ENCODE results near the gene RASGRP2.

The RASGRP2 gene

DNA sequence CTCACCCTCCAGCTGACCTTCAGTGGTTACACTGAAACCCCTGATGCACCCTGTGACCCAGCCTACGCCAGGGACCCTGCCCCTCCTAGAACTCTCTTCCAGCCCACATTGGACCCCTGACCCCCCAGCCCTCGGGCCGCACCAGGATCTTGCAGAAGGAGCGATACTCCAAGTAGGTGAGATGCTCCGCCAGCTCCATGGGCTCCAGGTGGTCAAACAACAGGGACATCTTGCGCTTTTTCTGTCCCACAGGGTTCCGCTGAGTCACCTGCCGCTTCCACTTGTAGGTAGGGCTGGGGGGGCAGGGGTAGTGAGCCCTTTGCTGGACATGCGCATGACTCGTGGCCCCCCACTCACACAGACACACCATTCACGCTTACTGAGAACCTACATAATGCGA is 4.1 kb downstream of the RASGRP2 start:
- FAIRE-seq = no peak

DNA sequence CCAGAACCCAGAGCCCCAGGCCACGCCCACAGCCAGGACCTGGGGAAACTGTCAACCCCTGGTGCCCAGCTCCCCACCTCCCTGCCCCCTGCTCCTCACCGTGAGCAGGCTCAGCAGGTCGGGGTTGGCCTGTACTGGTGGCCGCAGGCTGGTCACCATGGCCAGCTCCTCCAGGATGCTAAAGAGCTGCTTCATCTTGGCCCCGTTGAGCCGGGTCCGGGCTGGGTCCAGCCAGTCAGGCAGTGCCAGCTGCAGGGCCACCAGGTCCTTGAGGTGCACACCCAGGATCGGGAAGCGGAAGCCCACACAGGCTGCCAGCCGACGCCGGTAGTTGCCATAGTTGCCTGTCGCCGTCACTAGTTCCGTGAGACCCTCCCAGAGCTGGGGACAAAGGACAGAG is 7.3 kb downstream of the RASGRP2 start:
- no peak for FAIRE-seq

DNA sequence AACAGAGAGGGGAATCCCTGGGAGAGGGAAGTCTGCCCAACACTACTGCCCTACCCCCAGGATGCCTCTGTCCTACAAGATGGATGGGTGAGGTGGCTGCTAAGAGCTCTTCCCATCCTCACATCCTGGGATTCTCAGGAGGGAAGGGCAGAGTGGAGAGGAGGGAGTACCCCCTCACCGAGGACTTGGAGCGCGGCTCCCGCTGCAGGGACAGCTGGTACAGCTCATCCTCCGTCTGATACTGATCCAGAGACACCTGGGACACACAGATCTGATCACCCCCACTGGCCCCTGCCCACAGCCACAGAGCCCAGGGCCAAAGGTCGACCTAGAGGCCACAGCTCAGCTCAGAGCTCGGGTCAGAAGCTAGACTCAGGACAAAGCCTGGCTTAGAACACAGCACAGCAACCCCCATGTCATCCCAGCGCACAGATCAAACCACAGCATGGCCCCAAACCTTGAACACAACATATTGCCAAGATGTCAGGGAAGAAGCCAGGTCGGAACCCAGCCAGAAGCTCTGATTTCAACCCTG is 8.2 kb downstream of the RASGRP2 start:
- no peak for FAIRE-seq

DNA sequence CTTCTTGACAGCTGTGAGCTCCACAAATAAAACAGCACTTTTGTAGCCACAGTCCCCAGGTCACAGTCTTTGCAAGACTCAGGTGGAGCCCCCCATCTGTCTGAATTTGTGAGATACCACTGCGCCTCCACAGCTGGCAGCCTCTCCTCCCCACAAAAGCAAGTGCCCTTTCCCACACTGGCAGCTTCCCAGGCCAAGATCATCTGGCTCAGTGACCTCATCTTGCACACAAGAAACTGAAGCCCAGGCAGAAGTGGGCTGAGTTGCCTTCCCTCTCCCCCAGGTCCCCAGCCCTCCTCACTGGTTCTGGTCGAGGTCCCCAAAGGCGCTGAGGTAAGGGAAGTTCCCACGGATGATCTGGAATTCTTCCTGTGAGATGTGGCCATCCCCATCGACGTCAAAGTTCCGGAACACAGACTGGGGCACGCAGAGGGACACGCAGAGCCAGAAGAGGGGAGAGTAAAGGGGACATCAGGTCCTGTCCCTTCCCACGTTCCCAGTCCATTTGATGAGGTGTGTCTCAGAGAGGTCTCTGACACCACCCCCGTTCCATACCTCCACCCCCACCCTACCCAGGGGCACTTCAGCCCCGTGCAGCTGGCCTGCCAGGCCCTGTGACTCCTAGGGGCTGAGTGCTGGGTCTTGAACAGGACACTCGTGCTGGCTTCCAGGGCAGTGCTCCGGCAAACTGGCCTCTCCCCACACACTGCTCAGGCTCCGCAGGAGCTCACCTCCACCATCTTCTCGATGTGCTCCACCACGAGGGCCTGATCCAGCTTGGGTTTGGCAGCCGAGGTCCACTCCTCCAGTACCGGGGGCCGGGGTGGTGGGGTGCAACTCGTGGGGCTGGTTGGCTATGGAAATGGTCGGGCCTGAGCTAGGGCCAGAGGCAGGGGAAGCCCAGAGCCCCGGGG is 8.9 kb downstream of the RASGRP2 start:
- no peak for FAIRE-seq

DNA sequence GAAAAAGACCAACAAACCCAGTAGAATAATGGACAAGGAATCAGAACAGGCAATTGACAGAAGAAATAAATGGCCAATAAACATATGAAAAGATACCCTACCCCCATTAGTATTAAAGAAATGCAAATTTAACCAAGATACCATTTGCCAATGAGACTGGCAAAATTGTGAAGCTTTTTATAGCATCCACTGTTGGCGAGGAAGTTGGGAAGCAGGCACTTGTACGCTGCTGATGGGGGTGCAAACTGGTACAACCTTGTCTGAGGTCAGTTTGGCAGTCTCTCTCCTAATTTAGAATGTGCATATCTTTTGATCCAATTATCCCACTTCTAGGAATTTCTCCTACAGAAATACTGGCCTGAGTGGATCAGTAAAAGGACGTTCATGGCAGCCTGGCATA is 12.3 kb downstream of the RASGRP2 start:
- FAIRE-seq = no peak

DNA sequence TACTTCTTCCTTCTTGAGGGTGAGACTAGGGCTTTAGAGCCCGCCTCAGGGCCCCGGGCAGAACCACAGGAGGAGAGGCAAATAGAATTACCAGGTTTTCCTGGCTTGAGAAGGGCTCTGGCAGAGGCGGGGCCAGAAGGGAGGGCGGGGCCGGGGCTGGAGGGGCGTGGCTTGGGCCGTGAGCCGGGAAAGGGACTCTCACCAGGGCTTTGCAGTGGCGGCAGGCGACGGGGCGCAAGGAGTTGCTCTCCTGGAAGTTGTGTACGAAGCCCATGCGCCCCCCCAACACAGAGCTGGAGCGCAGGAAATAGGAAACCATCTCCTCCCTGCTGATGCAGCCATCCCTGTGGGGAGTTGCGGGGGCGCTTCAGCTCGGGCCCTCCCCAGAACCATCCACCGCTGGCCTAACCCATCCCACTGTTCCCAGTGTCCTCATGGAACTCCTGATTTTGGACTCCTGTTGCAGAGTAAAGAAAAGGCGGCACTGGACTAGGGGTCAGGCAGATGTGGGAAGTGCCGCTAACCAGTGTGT is 14.0 kb downstream of the RASGRP2 start:
- FAIRE-seq = no peak

DNA sequence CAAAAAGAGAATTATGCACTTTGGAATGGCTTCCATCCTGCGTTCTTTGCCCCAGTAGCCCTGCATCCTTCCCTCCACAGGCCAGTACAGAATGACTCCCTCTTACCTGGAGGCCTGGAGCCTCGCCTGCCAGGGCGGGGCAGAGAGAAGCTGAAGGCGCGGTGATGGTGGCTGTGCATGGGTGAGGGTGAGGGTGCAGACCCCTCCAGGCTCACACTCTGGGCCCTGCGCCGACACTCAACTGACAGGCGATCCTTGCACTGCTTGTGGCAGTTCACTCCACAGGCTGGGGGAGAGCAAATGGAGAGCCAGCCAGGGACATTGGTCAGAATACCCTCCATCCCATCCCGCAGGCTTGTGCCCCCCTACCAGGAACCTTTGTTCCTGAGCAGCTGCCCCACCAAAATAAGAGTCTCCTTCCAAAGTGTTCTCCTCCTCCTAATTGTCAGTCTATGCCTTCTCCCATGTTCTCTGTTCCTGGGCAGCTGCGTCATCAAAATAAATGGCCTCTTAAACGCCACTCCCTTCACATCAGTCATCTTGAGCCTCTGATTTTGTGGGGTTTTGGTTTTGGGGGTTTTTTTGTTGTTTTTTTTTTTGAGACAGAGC is 15.1 kb downstream of the RASGRP2 start:
- no peak for FAIRE-seq

DNA sequence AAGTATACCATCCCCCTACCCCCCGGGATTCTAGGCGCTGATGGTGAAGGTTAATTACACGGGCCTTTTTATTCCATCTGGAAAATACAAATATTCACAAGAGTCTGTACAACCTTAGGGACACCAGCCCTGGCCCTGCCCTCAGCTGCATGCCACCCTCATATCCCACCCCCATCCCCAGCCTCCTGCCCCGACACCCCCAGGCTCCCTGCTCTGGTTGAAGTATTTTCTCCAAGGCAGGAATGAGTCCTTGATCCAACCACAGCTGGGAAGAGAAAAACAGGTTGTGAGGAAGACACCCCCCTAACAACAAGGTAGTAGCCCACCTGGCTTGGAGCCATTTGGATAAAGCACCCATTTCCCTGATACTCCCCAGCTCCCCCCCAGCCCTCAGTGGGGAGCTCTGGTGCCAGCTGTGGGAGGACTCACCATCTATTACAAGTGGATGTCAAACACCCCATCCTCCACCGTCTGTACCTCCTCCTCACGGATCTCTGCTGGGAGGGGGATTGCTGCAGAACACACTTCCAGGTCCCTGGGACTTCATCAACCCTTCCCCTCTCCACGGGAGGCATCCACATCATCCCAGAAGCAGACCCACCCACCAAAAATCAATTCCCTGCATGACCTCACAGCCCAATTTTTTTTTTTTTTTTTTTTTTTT is 16.9 kb downstream of the RASGRP2 start:
- no peak for FAIRE-seq

DNA sequence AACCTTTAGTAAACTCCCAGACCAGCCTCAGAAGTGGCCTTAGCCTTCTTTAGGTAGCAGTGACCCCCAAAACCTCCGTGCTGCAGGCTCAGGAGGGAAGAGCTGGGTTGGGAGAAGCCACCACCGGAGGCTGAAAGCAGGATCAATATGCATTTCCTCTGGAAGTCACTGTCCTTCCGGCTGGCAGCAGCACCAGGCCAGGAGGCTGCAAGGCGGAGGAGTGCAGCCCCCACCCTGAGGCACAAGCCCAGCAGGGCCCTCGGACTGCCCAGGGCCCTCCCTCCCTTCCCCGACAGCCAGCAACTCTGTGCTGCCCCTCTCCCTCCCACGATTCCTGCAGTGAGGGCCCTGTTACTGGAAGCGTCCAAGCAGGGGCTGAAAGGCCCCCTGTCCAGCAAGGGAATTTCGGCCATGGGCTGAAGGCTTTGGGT is 17.7 kb downstream of the RASGRP2 start:
- FAIRE-seq = no peak

DNA sequence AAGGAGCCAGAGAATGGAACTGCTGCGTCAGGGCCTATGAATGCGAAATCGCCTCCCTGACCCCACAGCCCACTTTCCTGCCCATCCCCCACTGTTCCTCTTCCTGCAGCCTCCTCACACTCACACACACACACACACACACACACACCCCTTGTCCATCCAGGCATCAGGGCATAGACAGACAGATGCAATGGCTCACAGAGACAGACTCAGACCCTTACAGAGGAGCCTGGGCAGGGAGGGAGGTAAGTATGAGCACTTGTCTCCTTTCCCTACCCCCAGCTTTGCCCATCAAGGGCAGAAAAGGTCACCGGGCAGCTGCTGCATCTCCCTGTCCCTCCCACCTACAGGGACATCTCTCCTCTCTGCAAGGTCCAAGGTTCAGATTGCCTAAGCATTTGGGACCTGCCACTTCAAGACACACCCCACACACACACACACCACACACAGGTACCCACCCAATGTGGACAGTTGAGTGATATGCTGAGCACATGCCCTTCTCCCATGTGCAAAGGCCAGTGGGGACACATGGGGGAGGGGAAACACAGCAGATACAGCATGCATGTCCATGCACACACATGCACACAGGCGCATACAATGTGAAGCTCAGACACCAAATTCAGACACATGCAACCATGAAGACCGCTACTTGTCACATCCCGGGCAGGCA is 18.9 kb downstream of the RASGRP2 start:
- no peak for FAIRE-seq

DNA sequence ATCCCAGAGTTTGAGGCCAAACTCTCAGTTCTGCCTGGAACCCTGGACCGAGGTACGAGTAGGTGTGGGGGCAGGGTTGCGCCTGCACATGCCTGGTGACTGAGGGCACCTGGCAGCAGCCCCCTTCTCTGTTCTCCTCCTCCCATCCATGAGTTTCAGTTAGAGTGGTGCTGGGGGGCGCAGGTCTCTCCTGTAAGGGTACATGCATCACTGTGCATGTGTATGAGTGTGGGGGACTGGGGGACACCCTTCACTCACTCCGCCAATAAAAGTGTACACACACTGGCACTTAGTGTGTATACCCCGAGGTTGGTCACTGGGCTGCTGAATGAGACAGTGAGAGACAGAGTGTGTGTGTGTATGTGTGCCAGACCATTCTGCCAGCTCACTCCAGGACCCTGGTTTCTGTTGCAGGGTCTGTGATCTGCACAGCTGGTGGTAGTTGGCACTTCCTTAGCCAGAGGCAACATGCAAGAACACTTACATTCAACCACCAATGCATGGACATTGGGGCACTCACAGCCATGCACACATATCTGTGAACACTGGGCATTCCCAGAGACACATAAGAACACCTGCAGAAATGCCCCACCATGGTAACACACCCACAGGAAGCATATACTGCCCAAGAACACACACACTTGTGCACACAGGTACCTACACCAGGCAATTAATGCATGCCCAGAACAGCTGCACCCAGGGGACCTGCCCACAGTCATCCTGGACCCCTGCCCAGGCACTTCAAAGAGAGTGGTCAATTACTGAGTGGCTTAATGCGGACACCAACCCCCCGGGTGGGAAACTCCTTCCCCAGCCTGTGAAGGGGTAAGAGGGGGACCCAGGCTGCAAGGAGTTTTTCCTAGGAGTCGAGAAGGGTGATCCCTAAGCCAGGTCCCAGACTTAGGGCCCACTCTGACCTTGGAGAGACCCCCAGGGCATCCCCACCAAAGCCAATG is 19.8 kb downstream of the RASGRP2 start:
- FAIRE-seq = no peak

DNA sequence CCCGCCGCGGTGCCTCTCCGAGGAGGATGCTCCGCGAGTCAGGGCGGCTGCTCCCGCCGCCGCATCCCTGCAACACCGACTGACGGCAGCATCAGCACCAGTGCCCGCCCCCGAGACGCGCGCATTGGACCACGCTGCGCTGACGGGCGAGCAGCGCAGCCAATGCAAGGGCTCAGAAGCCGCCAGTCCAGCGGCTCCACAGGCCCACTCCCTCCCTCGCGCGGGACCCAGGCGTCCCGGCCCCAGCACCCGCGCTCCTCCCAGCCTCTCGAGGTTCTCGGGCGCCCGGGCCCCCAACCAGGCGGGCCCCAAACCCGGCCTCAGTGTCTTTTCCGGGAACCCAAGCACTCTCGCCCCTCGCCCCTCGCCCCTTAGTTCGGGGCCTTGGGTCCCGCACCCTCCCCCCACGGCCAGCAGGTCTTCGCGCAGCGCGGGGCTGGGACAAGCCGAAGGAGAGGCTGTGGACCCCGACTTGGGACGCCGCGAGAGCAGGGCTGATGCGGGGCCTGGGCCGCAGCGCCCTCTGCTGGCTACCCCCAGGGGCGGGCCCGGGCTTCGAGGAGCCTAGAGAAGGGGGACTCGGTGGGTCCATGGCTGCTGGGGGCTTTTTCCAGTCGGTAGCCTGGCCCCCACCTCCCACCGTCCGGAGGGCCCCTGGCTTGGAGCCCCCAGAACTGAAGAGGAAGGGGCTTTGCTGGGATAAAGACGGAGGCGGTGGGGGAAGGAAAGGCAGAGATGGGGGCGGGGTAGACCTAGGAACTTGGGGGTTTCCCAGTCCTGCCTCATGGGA is 20.6 kb downstream of the RASGRP2 start, which contains the start of gene NRXN2:
TSS of gene NRXN2 (minus strand) at position 81 of the 790 bp plus-strand sequence. CDS start 9,498 bp downstream, outside the sequence.
- no peak for FAIRE-seq

DNA sequence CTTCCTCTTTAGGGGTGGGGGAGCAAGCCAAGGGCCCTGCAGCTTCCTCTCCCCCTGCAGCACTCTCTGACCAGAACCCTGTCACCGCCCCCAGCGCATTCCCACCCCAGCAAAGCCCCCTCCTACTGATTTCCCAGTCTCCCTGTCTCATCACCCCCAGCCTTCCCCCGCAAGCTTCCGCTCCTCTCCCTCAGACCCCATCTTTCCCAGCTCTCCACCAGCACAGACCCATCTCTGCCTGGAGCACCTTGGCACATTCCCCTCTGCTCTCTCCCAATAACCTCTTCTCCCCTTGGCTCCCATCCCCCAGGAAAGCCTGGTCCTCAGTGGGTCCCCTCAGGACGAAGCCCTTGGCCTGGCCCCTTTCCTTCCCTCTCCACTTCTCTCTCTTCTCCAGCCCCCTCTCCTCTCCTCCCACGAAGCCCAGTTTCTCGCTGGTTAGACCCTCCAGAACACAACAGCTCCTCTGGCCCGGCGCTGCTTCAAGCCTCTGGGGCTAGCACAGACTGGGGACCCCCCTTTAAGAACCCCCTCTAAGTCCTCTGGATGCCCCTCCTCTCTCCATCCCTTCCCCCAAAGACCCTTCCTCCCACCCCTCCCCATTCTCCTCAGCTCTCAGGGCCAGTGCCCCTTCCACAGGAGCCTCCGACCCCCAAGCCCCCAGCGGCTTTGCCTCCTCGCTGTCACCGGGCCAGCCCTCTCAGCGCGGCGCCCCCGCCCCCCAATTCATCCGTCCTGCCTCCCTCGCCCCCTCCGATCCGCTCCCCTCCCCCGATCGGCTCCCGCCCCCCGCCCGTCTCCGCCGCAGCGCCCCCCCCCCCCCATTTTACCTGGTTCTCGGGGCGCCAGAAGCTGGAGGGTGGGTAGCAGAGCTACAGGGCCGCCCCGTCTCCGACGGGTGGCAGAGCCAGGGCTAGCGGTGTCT is 21.5 kb downstream of the RASGRP2 start:
- no peak for FAIRE-seq

DNA sequence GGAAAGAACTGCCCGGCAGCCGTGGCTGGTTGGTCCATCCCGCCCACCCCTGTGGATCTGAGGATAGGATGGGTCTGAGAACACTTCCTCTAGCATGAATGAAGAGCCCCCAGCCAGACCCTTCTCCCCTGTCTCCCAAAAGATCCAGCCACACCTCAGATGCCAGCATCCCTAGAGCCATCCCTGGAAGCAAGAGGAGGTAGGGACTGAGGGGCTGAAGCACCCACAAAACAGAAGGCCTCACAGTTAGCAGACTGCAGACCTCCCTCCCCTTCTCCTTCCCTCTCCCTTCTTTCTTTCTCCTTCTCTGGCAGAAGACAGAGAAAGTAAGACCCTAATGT is 22.6 kb downstream of the RASGRP2 start:
- FAIRE-seq = no peak

DNA sequence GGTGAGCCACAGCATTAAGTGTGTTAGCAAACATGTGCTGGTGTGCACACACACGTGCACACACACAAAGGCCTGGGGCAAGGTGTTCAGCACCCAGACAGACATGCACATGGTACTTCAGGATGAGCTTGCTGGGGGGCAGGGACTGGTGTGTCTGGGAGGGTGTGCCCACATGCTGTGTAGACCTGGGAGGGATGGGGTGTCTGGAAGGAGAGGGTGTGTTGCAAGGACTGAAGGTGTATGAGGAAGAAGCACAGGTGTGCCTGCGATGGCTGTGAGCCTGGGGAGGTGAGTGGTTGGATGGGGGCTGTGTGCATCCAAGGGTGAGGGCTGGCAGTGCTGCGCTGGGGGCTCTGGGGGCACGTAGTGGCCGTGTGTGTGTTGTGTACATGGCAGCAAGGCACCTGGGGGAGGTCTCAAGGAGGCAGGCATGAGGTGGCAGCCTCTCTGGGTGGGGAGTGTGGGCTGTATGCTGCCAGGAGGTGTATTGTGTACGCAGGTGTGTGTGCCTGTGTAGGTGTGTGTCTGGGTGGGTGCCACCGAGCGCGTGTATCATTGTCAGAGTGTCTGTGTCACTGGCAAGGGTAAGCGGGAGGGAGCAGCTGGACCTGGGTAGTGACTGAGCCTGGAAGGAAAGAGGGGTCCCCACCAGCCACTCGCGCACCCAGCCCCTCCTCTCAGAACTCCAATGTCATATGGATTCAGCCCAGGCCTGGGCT is 23.1 kb downstream of the RASGRP2 start:
- no peak for FAIRE-seq

DNA sequence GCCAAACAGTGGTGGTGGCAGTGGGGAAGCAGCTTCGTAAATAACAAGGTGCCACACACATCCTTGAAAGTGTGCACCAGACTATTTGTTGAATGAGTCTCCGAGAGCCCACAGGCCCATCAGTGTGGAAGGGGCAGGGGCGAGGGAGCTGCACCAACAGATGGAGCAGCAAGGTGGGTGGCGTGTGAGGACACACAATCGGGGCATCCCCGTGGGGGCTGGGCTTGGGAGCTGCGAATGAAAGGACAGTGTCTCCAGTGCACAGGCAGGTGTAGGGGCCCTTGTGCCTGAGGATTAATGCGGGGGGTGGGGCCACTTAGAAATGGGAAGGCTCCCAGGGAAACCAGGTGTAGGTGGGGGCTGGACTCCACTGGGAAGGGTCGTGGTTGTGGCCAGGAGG is 23.8 kb downstream of the RASGRP2 start:
- FAIRE-seq = no peak

DNA sequence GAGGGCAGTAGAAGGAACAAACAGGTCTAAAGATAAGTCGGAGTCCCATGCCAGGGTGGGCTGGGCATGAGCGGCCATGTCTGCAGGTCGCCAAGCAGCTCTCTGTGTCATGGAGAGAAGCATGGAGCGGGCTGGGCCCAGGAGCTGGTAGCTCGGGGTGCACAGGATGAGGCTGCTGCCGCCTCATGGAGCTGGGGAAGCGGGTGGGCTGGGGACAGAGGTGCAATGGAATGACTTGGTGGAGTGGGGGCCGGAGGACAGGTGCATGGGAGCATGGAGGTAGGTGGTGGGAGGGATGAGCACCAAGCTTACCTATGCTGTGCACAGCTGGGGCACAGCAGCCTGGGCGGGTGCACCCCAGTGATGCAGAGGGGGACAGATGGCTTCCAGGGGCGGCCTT is 24.5 kb downstream of the RASGRP2 start:
- no peak for FAIRE-seq

DNA sequence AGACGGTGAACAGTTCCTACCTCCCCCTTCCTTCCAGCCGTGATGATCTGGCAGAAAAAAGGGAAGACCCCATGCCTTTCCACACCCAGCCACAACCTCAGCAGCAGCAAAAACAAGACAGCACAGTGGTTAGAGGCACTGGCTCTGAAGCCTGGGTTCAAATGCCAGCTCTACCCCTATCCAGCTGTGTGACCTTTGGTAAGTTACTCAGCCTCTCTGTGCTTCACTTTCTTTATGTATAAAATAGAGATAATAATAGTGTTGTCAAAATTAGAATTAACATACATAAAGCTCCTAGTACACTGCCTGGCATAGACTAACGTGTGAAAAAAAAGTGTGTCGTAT is 25.2 kb downstream of the RASGRP2 start:
- FAIRE-seq = no peak

Measured in endometrium (tissue), 2 donors.